ENCODE measurements around the gene FOXK1.
"Not testable (repeated sequence)": the region's sequence is repeated elsewhere in the genome, so short reads cannot be mapped to it uniquely, and the experiment has no call there.

FOXK1 gene

DNA sequence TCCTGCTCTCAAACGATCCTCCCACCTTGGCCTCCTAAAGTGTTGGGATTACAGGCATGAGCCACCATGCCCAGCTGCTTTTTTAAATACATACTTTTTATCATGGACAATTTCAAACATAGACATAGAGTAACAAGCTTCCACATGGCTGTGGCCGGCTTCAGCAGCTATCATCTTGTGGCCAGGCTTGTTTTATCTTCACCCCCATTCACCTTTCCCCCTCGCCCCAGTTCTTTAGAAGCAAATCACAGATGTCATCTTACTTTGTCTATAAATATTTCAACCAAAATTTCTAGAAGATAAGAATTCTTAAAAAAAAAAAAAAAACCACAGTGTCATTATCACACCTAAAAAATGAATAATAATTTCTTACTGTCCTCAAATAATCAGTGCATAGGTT is 5.9 kb downstream of the FOXK1 start:
- H3K9me3 ChIP-seq (ENCODE audit: control insufficient read depth, insufficient read depth, low read depth, low read length): no peaks in the 10 kb centered on the region
- no peak overlapping the region for H3K4me3 ChIP-seq (ENCODE audit: low read depth, low read length)
- peaks cover 17% of the 10 kb centered on the region for H3K4me1 ChIP-seq (ENCODE audit: control insufficient read depth, insufficient read depth, low read length)
- H3K9ac ChIP-seq (ENCODE audit: low read length): no peak overlapping the region
- H3K36me3 ChIP-seq (ENCODE audit: control insufficient read depth, insufficient read depth, low read length): no peaks in the 10 kb centered on the region
- peaks cover 5% of the 10 kb centered on the region; the same call in 1 of the 2 replicates for H3K27me3 ChIP-seq (ENCODE audit: control insufficient read depth, insufficient read depth, low read length)
- no peak overlapping the region for H3K27ac ChIP-seq (ENCODE audit: low read depth, low read length)

DNA sequence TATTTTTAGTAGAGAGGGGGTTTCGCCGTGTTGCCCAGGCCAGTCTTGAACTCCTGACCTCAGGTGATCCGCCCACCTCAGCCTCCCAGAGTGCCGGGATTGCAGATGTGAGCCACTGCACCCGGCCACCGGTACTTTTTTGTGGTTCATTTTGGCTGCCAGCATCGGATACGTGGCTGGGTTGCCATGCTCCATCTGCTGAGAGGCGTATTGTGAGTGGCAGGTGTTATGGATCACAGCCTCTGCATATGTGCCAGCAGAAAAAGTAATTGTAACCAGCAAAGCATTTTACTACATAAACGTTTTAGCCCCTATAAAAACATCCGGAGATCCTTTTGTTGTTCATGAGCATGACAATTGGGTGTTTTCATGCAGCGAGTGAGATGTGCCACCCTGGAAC is 7.1 kb downstream of the FOXK1 start:
- no peaks in the 10 kb centered on the region for H3K27me3 ChIP-seq (ENCODE audit: control insufficient read depth, insufficient read depth, low read length)
- no peak overlapping the region for H3K4me3 ChIP-seq (ENCODE audit: low read depth, low read length)
- no peak overlapping the region for H3K27ac ChIP-seq (ENCODE audit: low read depth, low read length)
- H3K9ac ChIP-seq (ENCODE audit: low read length): no peak overlapping the region
- peaks cover 6% of the 10 kb centered on the region; the same call in 1 of the 2 replicates for H3K4me1 ChIP-seq (ENCODE audit: control insufficient read depth, insufficient read depth, low read length)
- H3K36me3 ChIP-seq (ENCODE audit: control insufficient read depth, insufficient read depth, low read length): no peaks in the 10 kb centered on the region
- no peaks in the 10 kb centered on the region for H3K9me3 ChIP-seq (ENCODE audit: control insufficient read depth, insufficient read depth, low read depth, low read length)

DNA sequence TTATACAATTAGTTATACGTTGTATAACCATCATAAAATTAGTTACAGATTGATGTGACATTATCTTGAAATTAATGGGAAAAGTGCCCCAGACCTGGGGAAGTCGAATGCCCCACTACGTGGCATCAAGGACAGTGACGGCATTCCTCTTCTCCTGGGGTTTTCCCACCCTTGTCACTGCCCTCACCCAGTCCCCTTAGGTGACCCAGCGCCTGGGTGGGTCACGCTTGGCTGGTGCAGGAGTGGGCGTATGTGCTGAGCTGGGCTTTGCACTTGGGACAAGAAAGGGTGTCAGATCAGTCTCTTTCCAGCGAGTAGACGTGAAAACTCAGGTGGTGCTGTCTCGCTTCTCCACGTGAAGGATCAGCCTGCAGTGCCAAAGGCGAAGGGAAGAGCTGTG is 7.6 kb downstream of the FOXK1 start:
- no peak overlapping the region for H3K27ac ChIP-seq (ENCODE audit: low read depth, low read length)
- 0 out of 2 replicates have a peak, but pooled peaks cover under 1% of the 10 kb centered on the region for H3K4me1 ChIP-seq (ENCODE audit: control insufficient read depth, insufficient read depth, low read length)
- no peaks in the 10 kb centered on the region for H3K9me3 ChIP-seq (ENCODE audit: control insufficient read depth, insufficient read depth, low read depth, low read length)
- H3K9ac ChIP-seq (ENCODE audit: low read length): no peak overlapping the region
- no peaks in the 10 kb centered on the region for H3K27me3 ChIP-seq (ENCODE audit: control insufficient read depth, insufficient read depth, low read length)
- H3K36me3 ChIP-seq (ENCODE audit: control insufficient read depth, insufficient read depth, low read length): no peaks in the 10 kb centered on the region
- H3K4me3 ChIP-seq (ENCODE audit: low read depth, low read length): no peak overlapping the region

DNA sequence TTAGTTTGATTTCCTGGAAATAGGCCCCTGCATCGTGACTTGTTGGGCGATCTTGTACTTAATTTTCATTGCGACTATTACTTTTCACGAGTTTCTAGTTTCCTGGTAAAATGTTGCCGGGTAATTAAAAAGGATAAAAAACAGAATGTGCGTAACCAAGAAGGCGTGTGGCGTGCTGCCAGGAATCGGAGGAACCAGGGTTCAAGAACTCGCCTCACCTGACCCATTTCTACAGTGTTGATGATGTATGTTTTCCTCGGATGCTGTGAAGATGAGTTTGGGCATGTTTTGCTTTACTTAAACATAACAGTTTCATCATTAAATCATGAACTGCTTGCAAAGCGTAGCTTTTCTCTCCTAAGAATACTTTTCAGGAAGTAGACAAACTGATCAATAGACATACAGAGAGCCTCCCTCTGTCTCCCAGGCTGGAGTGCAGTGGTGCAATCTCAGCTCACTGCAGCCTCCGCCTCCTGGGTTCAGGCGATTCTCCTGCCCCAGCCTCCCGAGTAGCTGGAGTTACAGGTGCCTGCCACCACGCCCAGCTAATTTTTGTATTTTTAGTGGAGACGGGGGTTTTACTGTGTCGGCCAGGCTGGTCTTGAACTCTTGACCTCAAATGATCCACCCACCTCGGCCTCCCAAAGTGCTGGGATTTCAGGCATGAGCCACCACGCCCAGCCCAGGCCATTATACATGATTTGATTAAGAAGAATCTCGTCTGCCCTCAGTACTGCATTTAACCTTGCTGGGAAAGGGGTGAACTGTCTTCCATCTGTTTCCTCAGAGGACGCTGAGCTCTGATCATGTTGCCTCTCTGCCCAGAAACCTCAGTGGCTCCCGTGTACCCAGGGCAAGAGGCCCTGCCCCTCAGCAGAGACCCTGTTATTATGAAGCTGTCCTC is 9.1 kb downstream of the FOXK1 start:
- Histone ChIP-seq H3K9ac (ENCODE audit: low read length) (no peak overlapping the region), H3K36me3 (ENCODE audit: control insufficient read depth, insufficient read depth, low read length) (no peaks in the 10 kb centered on the region), H3K4me1 (ENCODE audit: control insufficient read depth, insufficient read depth, low read length) (no peaks in the 10 kb centered on the region), H3K27me3 (ENCODE audit: control insufficient read depth, insufficient read depth, low read length) (no peaks in the 10 kb centered on the region), H3K4me3 (ENCODE audit: low read depth, low read length) (no peak overlapping the region), H3K9me3 (ENCODE audit: control insufficient read depth, insufficient read depth, low read depth, low read length) (no peaks in the 10 kb centered on the region), H3K27ac (ENCODE audit: low read depth, low read length) (no peak overlapping the region)

DNA sequence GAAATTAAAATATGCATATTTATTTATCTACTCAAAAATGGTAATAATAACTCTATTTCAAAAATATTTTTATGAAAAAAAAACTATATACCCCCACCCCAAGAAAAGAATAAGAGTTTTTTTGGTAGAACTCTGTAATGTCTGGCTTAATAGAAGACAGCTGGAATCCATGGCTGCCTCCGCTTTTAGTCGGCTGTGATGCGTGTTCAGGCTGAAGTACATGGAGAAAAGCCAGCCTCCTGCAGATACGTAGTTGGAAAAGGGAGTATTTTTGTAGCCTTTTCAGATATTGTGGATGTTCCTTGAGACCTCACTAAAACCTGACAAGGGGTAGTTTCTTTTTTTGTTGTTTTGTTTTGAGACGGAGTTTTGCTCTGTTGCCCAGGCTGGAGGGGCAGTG is 10.0 kb downstream of the FOXK1 start:
- no peaks in the 10 kb centered on the region for H3K27me3 ChIP-seq (ENCODE audit: control insufficient read depth, insufficient read depth, low read length)
- no peaks in the 10 kb centered on the region for H3K4me1 ChIP-seq (ENCODE audit: control insufficient read depth, insufficient read depth, low read length)
- no peak overlapping the region for H3K4me3 ChIP-seq (ENCODE audit: low read depth, low read length)
- no peak overlapping the region for H3K27ac ChIP-seq (ENCODE audit: low read depth, low read length)
- H3K9me3 ChIP-seq (ENCODE audit: control insufficient read depth, insufficient read depth, low read depth, low read length): no peaks in the 10 kb centered on the region
- no peak overlapping the region for H3K9ac ChIP-seq (ENCODE audit: low read length)
- H3K36me3 ChIP-seq (ENCODE audit: control insufficient read depth, insufficient read depth, low read length): no peaks in the 10 kb centered on the region

DNA sequence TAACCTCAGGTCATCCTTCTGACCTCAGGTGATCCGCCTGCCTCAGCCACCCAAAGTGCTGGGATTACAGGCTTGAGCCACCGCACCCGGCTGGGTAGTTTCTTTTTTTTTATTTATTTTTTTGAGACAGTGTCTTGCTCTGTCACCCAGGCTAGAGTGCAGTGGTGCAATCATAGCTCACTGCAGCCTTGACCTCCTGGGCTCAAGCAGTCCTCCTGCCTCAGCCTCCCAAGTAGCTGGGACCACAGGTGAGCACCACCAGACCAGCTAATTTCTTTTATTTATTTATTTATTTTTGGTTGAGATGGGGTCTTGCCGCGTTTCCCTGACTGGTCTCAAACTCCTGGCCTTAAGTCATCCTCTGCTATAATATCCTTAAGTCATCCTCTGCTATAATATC is 10.5 kb downstream of the FOXK1 start:
- not testable (repeated sequence) for H3K9ac ChIP-seq (ENCODE audit: low read length); H3K36me3 ChIP-seq (ENCODE audit: control insufficient read depth, insufficient read depth, low read length); H3K27me3 ChIP-seq (ENCODE audit: control insufficient read depth, insufficient read depth, low read length); H3K27ac ChIP-seq (ENCODE audit: low read depth, low read length); H3K4me3 ChIP-seq (ENCODE audit: low read depth, low read length); H3K4me1 ChIP-seq (ENCODE audit: control insufficient read depth, insufficient read depth, low read length); H3K9me3 ChIP-seq (ENCODE audit: control insufficient read depth, insufficient read depth, low read depth, low read length)

DNA sequence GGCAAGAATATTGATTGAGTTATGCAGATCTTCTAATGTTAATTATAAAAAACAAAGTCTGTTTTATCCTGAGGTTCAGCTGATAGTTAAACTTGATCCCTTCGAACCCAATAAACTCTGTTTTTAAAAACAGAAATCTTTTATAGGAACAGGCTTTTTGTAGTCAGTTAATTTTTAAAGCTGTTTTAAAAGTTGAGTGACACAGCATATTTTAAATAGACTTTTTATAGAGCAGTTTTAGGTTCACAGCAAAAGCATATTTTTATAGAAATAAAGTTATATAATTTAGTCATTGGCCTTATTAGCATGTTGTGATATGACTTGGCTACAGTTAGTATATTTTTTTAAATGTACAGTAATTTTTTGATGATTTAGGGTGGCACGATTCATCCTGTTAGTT is 11.1 kb downstream of the FOXK1 start:
- no peaks in the 10 kb centered on the region for H3K4me1 ChIP-seq (ENCODE audit: control insufficient read depth, insufficient read depth, low read length)
- no peaks in the 10 kb centered on the region for H3K36me3 ChIP-seq (ENCODE audit: control insufficient read depth, insufficient read depth, low read length)
- H3K9me3 ChIP-seq (ENCODE audit: control insufficient read depth, insufficient read depth, low read depth, low read length): no peaks in the 10 kb centered on the region
- H3K27ac ChIP-seq (ENCODE audit: low read depth, low read length): no peak overlapping the region
- no peaks in the 10 kb centered on the region for H3K27me3 ChIP-seq (ENCODE audit: control insufficient read depth, insufficient read depth, low read length)
- H3K4me3 ChIP-seq (ENCODE audit: low read depth, low read length): no peak overlapping the region
- no peak overlapping the region for H3K9ac ChIP-seq (ENCODE audit: low read length)

DNA sequence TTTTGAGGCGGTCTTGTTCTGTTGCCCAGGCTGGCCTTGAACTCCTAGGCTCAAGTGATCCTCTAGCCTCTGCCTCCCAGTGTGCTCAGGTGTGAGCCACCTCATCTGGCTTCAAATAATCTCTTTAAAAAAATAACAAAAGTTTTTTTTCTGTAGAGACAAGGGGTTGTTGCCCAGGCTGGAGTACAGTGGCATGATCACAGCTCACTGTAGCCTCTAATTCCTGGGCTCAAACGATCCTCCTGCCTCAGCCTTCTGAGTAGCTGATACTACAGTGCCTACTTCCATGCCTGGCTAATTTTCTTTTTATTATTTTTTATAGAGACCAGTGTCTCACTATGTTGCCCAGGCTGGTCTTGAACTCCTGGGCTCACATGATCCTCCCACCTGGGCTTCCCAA is 11.7 kb downstream of the FOXK1 start:
- H3K27ac ChIP-seq (ENCODE audit: low read depth, low read length): no peak overlapping the region
- H3K9me3 ChIP-seq (ENCODE audit: control insufficient read depth, insufficient read depth, low read depth, low read length): no peaks in the 10 kb centered on the region
- no peak overlapping the region for H3K9ac ChIP-seq (ENCODE audit: low read length)
- H3K4me3 ChIP-seq (ENCODE audit: low read depth, low read length): no peak overlapping the region
- H3K27me3 ChIP-seq (ENCODE audit: control insufficient read depth, insufficient read depth, low read length): no peaks in the 10 kb centered on the region
- no peaks in the 10 kb centered on the region for H3K4me1 ChIP-seq (ENCODE audit: control insufficient read depth, insufficient read depth, low read length)
- no peaks in the 10 kb centered on the region for H3K36me3 ChIP-seq (ENCODE audit: control insufficient read depth, insufficient read depth, low read length)

DNA sequence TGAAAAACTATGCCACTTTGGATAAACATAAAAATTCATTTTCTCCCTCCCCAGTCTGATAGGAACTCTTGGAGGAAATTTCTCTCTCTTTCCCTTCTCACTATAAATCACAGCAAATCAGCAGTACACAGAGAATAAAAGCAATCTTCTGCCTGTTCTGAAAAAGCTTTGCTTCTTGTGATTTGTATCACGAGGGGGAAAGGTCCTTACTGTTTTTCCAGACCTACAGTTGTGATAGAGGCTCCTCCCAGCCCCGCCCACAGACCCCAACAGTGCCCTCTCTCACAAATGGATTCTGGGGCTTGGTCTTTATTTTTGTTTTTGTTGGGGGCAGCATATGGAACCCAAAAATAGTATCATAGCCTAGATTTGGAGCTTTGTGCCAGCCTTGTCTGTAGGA is 12.2 kb downstream of the FOXK1 start:
- Histone ChIP-seq H3K9me3 (ENCODE audit: control insufficient read depth, insufficient read depth, low read depth, low read length) (no peaks in the 10 kb centered on the region), H3K4me3 (ENCODE audit: low read depth, low read length) (no peak overlapping the region), H3K36me3 (ENCODE audit: control insufficient read depth, insufficient read depth, low read length) (no peaks in the 10 kb centered on the region), H3K9ac (ENCODE audit: low read length) (no peak overlapping the region), H3K4me1 (ENCODE audit: control insufficient read depth, insufficient read depth, low read length) (no peaks in the 10 kb centered on the region), H3K27me3 (ENCODE audit: control insufficient read depth, insufficient read depth, low read length) (no peaks in the 10 kb centered on the region), H3K27ac (ENCODE audit: low read depth, low read length) (no peak overlapping the region)

DNA sequence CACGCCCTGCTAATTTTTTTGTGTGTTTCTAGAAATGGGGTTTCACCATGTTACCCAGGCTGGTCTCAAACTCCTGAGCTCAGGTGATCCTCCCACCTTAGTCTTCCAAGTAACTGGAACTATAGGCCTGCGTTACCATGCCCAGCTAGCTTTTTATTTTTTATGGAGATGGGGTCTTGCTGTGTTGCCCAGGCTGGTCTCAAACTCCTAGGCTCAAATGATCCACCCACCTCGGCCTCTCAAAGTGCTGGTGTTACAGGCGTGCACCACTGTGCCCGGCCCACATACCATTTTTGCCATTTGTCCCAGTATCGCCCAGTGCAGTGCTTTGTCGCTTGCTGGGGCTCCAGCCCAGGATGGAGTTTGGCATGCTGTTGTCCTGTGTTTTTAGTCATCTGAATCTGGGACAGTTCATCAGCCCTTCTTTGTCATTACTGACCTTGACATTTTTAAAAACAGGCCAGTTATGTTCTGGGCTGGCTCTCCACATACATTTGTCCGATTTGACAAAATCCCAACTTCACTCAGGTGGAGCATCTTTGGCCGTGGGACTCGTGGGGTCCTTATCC is 16.7 kb downstream of the FOXK1 start:
- H3K27ac ChIP-seq (ENCODE audit: low read depth, low read length): no peak overlapping the region
- H3K9me3 ChIP-seq (ENCODE audit: control insufficient read depth, insufficient read depth, low read depth, low read length): no peaks in the 10 kb centered on the region
- peaks cover 8% of the 10 kb centered on the region; the same call in 1 of the 2 replicates for H3K27me3 ChIP-seq (ENCODE audit: control insufficient read depth, insufficient read depth, low read length)
- H3K4me3 ChIP-seq (ENCODE audit: low read depth, low read length): no peak overlapping the region
- H3K9ac ChIP-seq (ENCODE audit: low read length): no peak overlapping the region
- H3K4me1 ChIP-seq (ENCODE audit: control insufficient read depth, insufficient read depth, low read length): peaks cover 16% of the 10 kb centered on the region
- no peaks in the 10 kb centered on the region for H3K36me3 ChIP-seq (ENCODE audit: control insufficient read depth, insufficient read depth, low read length)

DNA sequence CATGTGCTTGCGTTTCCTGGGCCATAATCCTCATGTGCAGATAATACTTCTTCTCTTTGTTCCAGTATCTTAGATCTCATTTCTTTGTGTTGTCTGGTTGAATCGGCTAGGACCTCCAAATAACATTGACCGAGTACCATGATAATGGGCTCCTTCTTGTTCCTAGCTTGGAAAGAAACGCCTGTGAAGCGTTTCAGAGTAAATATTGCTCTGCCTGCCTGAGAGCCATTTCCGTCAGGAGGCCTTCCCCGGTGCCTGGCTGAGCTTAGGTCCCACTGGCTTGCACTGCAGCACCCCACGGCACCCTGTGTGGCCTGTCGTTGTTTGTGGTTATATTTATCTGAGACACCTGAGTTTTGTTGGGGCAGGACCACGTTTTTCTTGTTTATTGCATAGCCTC is 17.7 kb downstream of the FOXK1 start:
- Histone ChIP-seq H3K9ac (ENCODE audit: low read length) (no peak overlapping the region), H3K4me1 (ENCODE audit: control insufficient read depth, insufficient read depth, low read length) (peaks cover 16% of the 10 kb centered on the region), H3K27ac (ENCODE audit: low read depth, low read length) (no peak overlapping the region)

More for the DNA sequence above, 17.7 kb downstream of the FOXK1 start:
- peaks cover 10% of the 10 kb centered on the region; the same call in 1 of the 2 replicates for H3K27me3 ChIP-seq (ENCODE audit: control insufficient read depth, insufficient read depth, low read length)
- H3K36me3 ChIP-seq (ENCODE audit: control insufficient read depth, insufficient read depth, low read length): no peaks in the 10 kb centered on the region
- no peaks in the 10 kb centered on the region for H3K9me3 ChIP-seq (ENCODE audit: control insufficient read depth, insufficient read depth, low read depth, low read length)
- H3K4me3 ChIP-seq (ENCODE audit: low read depth, low read length): no peak overlapping the region
